Astrocyte (in vitro differentiated cells and primary cell): Measurements from ENCODE around the gene PCGF3. TPM values are rescaled to one million over a fixed set of nuclear protein-coding genes. Genes with fewer than 3 reads are reported as not detected.

Experiments
- DNase-seq: peaks from one replicate; pipeline ENCODE4 v3.0.0-alpha.2; 2010; ENCODE audit warnings: low read depth
- FAIRE-seq: peaks from 2 replicates; lab custom pipeline; 2011; peaks lifted over from hg19 to GRCh38; lab: Jason Lieb, UNC
- H2AFZ ChIP-seq: 2 replicates; pipeline ENCODE4 v1.6.0; 2012; ENCODE audit warnings: low read depth, low read length, inconsistent platforms
- H3K27ac ChIP-seq: 2 replicates; pipeline ENCODE4 v1.5.1; 2011; ENCODE audit warnings: low read depth, low read length, inconsistent platforms
- H3K27me3 ChIP-seq: 2 replicates; pipeline ENCODE4 v1.6.0; 2011; ENCODE audit warnings: low read length, inconsistent platforms; ENCODE audit not compliant: insufficient read depth
- H3K36me3 ChIP-seq: 2 replicates; pipeline ENCODE4 v1.5.1; 2011; ENCODE audit warnings: low read length, inconsistent platforms; ENCODE audit not compliant: insufficient read depth
- H3K4me1 ChIP-seq: 2 replicates; pipeline ENCODE4 v1.5.1; 2011; ENCODE audit warnings: low read length, inconsistent platforms; ENCODE audit not compliant: insufficient read depth
- H3K4me2 ChIP-seq: 2 replicates; pipeline ENCODE4 v1.6.0; 2012; ENCODE audit warnings: low read length, inconsistent platforms
- H3K4me3 ChIP-seq: 2 replicates; pipeline ENCODE4 v1.5.1; 2011; ENCODE audit warnings: low read depth, mild to moderate bottlenecking, low read length, inconsistent platforms; ENCODE audit not compliant: insufficient read depth
- H3K79me2 ChIP-seq: 2 replicates; pipeline ENCODE4 v1.6.0; 2012; ENCODE audit warnings: mild to moderate bottlenecking, low read length, inconsistent platforms; ENCODE audit not compliant: insufficient read depth
- H3K9ac ChIP-seq: 2 replicates; pipeline ENCODE4 v1.6.0; 2012; ENCODE audit warnings: mild to moderate bottlenecking, low read length, inconsistent platforms
- H3K9me3 ChIP-seq: 2 replicates; pipeline ENCODE4 v1.5.1; 2012; ENCODE audit warnings: low read depth, mild to moderate bottlenecking, low read length, inconsistent platforms; ENCODE audit not compliant: insufficient read depth
- H4K20me1 ChIP-seq: 2 replicates; pipeline ENCODE4 v1.6.0; 2012; ENCODE audit warnings: low read length, inconsistent platforms; ENCODE audit not compliant: insufficient read depth
- H3K27ac Mint-ChIP-seq: one replicate; pipeline ENCODE4 v1.8.0; 2021; ENCODE audit warnings: mild to moderate bottlenecking, mixed read lengths; ENCODE audit not compliant: unreplicated experiment
- H3K27me3 Mint-ChIP-seq: one replicate; pipeline ENCODE4 v1.8.0; 2021; ENCODE audit warnings: low read depth, mixed read lengths; ENCODE audit not compliant: unreplicated experiment
- H3K36me3 Mint-ChIP-seq: one replicate; pipeline ENCODE4 v1.8.0; 2021; ENCODE audit warnings: low read depth, mixed read lengths; ENCODE audit not compliant: unreplicated experiment
- H3K4me1 Mint-ChIP-seq: one replicate; pipeline ENCODE4 v1.8.0; 2021; ENCODE audit warnings: low read depth, mixed read lengths; ENCODE audit not compliant: unreplicated experiment
- H3K4me3 Mint-ChIP-seq: one replicate; pipeline ENCODE4 v1.8.0; 2021; ENCODE audit warnings: mild to moderate bottlenecking, moderate library complexity, mixed read lengths; ENCODE audit not compliant: unreplicated experiment
- H3K9me3 Mint-ChIP-seq: one replicate; pipeline ENCODE4 v1.8.0; 2021; ENCODE audit warnings: mild to moderate bottlenecking, mixed read lengths; ENCODE audit not compliant: unreplicated experiment
- EZH2 ChIP-seq: IDR thresholded peaks from 2 replicates; pipeline ENCODE4 v1.6.1; 2012; ENCODE audit warnings: mild to moderate bottlenecking, low read length, inconsistent platforms; ENCODE audit not compliant: insufficient read depth
- total RNA-seq: library from RNA; stranded (reverse); gene quantifications from 2 replicates; pipeline ENCODE4 v1.2.1, GENCODE V29; 2021
- TF ChIP-seq, protein P1 (sequence below): IDR thresholded peaks from 2 replicates; pipeline ENCODE4 v1.5.1; 2011; ENCODE audit warnings: low read depth, mild to moderate bottlenecking, inconsistent platforms, low read length, moderate library complexity; ENCODE audit not compliant: insufficient read depth

The PCGF3 gene
- total RNA-seq, 1 donor from 2014 or later, result 65.7 TPM

DNA sequence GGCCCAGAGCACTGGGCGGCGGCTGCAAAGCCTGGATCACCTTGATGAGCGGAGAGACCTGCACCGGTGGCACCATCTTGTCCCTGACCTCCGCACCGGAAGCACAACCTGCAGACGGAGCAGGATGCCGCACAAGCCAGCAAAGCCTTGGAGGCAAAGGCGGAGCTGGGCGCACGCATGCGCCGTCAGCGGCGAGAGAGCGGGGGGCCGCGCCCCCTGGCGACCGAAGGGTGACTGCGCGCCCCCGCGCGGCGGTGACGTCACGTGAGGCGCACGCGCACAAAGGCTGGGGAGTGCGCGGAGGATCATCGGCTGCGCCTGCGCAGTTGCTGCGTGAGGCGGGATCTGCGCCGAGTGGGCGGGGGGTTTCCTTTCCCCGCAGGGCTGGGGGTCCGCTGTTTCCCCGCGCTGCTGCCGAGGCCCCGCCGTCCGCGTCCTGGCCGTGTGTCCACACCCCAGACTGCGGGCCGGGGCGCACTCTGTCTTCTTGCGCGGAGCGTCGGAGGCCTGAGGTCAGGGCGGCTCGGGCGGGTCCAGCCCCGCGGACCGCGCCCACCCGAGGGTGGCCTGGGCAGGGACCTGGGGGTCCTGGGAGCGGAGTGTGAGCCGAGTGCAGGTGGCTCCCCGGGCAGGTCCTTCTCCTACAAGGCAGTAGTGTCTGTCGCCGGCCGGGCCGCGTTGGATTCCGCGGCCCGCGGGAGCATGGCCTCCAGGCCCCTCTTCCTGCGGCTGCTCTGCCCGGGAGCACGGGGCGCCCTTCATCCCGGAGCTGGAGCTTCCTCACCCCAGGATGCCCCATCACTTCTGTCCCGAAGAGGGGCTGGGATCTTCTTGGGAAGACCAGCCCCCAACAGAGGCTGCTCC lies 31.2 kb upstream of the PCGF3 start, which contains the start of the genes ATP5ME and MYL5:
TSS of gene ATP5ME (minus strand) at position 105 of the 864 bp plus-strand sequence. CDS start at position 76, 29 bp downstream.
TSS of gene MYL5 (plus strand) at position 371 of the 864 bp plus-strand sequence. CDS start 3,485 bp downstream, outside the sequence.
- Histone ChIP-seq H2AFZ (peak within 1 kb of the TSS; percentile 87), H3K27ac (peak within 1 kb of the TSS; percentile 91)
- peak; percentile 56 for FAIRE-seq

DNA sequence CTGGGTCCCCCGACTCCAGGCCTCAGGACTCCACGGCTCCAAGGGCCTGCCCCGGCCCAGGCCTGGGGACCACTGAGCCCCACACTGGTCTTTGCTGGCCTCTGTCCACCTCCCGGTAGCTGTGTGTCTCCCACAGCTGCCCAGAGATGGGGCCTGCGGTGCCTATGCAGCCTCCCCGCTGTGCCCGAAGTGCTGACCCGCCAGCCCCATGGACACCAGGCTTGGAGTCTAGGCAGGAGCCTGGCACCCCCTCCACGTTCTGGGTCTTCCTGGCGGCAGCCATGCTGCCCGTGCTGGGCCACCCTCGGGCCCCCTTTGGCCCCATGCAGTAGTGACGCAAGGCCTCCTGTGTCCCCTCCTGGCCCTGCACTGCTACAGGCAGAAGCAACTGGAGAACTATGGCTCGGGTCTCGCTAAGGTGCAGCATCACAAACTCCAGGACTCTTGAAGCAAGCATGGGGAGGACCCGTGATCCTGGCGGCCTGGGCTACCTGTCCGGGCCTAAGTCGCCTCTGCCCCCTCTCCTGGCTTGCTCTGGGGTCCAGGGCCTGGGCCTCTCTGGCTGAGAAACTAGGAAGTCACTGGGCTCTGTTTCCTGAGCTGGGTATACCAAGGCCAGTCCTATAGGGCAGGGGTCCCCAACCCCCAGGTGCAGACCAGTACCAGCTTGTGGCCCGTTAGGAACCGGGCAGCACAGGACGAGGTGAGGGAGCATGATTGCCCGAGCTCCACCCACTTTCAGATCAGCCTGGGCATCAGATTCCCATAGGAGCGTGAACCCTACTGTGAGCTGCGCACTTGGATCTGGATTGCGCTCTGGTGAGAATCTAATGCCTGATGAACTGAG lies 30.4 kb upstream of the PCGF3 start:
- H3K4me1 Mint-ChIP-seq, result peaks cover 9% of the 10 kb centered on the region
- H3K4me1 ChIP-seq, result peaks cover 14% of the 10 kb centered on the region
- TF ChIP-seq, protein P1, sequence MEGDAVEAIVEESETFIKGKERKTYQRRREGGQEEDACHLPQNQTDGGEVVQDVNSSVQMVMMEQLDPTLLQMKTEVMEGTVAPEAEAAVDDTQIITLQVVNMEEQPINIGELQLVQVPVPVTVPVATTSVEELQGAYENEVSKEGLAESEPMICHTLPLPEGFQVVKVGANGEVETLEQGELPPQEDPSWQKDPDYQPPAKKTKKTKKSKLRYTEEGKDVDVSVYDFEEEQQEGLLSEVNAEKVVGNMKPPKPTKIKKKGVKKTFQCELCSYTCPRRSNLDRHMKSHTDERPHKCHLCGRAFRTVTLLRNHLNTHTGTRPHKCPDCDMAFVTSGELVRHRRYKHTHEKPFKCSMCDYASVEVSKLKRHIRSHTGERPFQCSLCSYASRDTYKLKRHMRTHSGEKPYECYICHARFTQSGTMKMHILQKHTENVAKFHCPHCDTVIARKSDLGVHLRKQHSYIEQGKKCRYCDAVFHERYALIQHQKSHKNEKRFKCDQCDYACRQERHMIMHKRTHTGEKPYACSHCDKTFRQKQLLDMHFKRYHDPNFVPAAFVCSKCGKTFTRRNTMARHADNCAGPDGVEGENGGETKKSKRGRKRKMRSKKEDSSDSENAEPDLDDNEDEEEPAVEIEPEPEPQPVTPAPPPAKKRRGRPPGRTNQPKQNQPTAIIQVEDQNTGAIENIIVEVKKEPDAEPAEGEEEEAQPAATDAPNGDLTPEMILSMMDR, result no peak
- TF ChIP-seq EZH2, result no peak
- H3K27me3 ChIP-seq, result no peaks in the 10 kb centered on the region
- no peaks in the 10 kb centered on the region for H3K9me3 Mint-ChIP-seq
- FAIRE-seq, result no peak
- peak overlapping the region; percentile 80 for H3K4me3 ChIP-seq
- peaks cover 6% of the 10 kb centered on the region for H3K36me3 Mint-ChIP-seq
- no peak for DNase-seq
- H2AFZ ChIP-seq, result peak overlapping the region; percentile 87
- peak overlapping the region; percentile 98 for H3K9ac ChIP-seq
- no peaks in the 10 kb centered on the region for H3K9me3 ChIP-seq
- H3K27ac Mint-ChIP-seq, result no peak overlapping the region
- peak overlapping the region; percentile 91 for H3K27ac ChIP-seq
- H3K36me3 ChIP-seq, result peaks cover 11% of the 10 kb centered on the region
- no peaks in the 10 kb centered on the region for H3K27me3 Mint-ChIP-seq
- H3K4me3 Mint-ChIP-seq, result peak overlapping the region; percentile 86
- peaks cover 6% of the 10 kb centered on the region for H4K20me1 ChIP-seq
- peaks cover 31% of the 10 kb centered on the region for H3K79me2 ChIP-seq
- peak overlapping the region; percentile 98 for H3K4me2 ChIP-seq

More for the DNA sequence above, 31.2 kb upstream of the PCGF3 start, which contains the start of the genes ATP5ME and MYL5:
- Histone ChIP-seq H3K4me3 (peak within 1 kb of the TSS; percentile 80), H4K20me1 (peaks cover 6% of the 10 kb centered on the region), H3K36me3 (peaks cover 11% of the 10 kb centered on the region), H3K4me1 (peaks cover 14% of the 10 kb centered on the region), H3K79me2 (peaks cover 31% of the 10 kb centered on the region), H3K27me3 (no peaks in the 10 kb centered on the region), H3K9ac (peak within 1 kb of the TSS; percentile 98), H3K4me2 (peak within 1 kb of the TSS; percentile 98), H3K9me3 (no peaks in the 10 kb centered on the region)
- Mint-ChIP-seq H3K27me3 (no peaks in the 10 kb centered on the region), H3K27ac (peak within 1 kb of the TSS; percentile 59), H3K36me3 (peaks cover 6% of the 10 kb centered on the region), H3K4me3 (peak within 1 kb of the TSS; percentile 97), H3K9me3 (no peaks in the 10 kb centered on the region), H3K4me1 (peaks cover 9% of the 10 kb centered on the region)
- DNase-seq, result peak; percentile 84
- TF ChIP-seq, protein P1, result peak; percentile 88
- TF ChIP-seq EZH2, result no peak
